ENCODE measurements around the gene CDKN2AIPNL.

The CDKN2AIPNL gene

GRCh38 chr5:134411546-134412266 lies at the start of gene CDKN2AIPNL:
TSS of gene CDKN2AIPNL (minus strand) at chr5:134411881. CDS start at chr5:134411854, 27 bp downstream.
- peak; percentile 93 for DNase-seq (ENCODE audit: low spot score)

DNA sequence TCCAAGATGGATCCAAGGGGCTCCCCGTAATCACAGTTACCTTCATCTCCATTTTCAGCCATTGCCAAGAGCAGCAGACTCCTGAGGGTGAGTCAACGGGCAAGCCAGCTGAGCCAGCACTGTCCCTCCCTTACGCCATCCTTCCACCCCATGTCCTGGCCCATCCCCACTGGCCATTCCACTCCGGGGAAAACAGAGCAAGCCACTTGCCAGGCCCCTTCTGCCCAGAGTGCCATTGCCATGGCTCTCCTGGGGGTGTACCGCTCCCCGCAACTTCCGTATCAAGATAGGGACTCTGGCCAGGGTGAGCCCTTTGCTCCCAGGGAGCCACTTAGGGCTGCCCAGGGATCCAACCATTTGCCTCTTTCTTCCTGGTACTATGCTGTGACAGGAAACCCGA lies 48.9 kb upstream of the CDKN2AIPNL start:
- DNase-seq (ENCODE audit: low spot score) = no peak

DNA sequence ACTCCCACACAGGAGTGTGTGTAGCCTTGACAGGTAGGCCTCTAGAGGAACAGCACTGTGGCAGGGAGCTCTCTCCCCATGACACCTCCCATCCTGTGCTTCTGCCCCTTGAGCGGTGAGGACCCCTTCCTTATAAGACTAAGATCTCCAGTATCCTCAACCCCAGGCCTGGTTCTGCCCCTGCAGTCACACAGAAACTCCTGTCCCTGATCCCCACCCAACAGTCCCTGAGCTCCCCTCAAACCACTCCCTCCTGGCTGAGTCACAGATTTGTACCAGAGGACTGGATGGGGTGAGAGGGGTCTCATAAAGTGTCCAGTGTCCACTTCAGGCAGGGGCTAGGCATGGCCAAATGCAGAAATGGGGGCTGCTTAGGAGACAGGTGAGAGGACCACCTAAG lies 47.8 kb upstream of the CDKN2AIPNL start:
- DNase-seq (ENCODE audit: low spot score) = no peak

DNA sequence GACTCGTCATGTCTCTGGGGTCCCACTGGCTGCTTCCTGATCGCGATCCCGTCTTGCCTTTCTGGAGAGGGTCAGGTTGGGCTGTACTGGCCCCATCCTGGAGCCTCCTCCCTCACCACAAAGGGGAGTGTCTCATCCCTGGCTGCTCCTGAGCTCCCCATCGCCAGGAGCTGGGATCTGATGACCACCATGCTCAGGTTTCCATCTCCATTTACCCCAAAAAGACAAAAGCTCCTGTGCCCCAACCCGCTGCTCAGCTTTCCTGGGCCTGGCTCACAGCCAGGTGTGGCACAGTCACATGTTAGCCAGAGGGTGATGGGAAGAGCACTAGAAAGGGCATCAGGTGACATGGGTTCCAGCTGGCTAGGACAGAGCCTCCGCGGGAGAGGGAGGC lies 47.3 kb upstream of the CDKN2AIPNL start:
- no peak for DNase-seq (ENCODE audit: low spot score)

- DNase-seq (ENCODE audit: low spot score) = no peak
These were observed 46.7 kb upstream of the CDKN2AIPNL start for GRCh38 chr5:134458234-134459009.

DNA sequence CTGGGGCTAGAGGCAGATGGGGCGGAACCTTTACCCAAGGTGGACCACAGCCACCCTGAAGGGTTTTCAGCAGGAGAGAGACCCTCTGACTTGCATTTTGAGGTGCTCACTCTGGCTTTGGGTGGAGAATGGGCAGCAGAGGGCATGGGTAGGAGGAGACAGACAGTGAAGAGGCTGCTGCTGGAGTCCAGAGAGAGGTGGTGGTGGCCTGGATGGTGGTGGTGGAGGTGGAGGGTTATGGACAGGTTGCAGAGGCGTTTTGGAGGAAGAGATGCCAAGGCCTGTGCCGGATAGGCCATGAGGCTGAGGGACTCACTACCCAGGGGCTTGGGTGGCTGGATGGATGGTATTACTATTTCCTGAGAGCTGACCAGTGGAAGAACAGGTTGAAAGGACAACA lies 46.1 kb upstream of the CDKN2AIPNL start:
- no peak for DNase-seq (ENCODE audit: low spot score)

GRCh38 chr5:134456825-134457224 lies 45.1 kb upstream of the CDKN2AIPNL start:
- no peak for DNase-seq (ENCODE audit: low spot score)

DNA sequence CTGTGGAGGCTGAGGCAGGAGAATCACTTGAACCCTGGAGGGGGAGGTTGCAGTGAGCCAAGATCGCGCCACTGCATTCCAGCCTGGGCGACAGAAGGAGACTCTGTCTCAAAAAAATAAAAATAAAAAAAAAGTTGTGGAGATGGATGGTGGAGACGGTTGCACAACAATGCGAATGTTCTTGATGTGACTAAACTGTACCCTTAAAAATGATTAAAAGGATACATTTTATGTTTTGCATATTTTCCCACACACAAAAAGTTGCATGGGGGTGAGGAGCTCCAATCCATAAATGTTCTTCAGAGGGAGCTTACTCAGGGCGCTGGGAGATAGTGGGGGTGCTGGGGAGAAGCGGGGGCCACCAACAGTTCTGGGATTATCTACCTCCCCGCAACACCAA lies 43.8 kb upstream of the CDKN2AIPNL start:
- no peak for DNase-seq (ENCODE audit: low spot score)

- no peak for DNase-seq (ENCODE audit: low spot score)
These were observed 41.3 kb upstream of the CDKN2AIPNL start for GRCh38 chr5:134453016-134453415.

DNA sequence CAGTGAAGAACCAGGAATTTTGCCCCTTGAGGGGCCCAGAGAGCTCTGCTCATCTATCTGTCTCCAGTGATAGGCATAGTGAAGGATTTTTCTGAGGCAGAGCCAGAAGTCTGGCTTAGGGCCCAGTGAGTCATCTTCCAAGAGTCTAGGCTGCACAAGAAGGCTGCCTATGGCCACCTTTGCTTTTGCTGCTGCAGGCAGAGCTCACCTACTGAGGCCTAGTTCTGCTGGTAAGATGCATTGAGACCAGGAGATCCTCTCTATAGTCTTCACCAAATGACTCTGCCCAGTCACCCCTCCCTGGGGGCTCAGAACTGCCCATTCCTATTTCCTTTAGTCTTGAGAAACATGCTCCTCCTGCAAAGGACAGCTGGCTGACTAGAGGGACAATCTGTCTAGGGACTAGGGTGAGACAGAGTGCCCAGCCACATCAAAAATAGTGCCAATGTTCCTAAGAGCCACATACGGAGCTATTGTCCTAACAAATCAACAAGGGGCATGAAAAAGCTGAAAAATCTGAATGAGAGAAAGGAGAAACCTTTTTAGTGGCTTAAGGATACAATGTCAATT lies 40.3 kb upstream of the CDKN2AIPNL start:
- DNase-seq (ENCODE audit: low spot score) = no peak

DNA sequence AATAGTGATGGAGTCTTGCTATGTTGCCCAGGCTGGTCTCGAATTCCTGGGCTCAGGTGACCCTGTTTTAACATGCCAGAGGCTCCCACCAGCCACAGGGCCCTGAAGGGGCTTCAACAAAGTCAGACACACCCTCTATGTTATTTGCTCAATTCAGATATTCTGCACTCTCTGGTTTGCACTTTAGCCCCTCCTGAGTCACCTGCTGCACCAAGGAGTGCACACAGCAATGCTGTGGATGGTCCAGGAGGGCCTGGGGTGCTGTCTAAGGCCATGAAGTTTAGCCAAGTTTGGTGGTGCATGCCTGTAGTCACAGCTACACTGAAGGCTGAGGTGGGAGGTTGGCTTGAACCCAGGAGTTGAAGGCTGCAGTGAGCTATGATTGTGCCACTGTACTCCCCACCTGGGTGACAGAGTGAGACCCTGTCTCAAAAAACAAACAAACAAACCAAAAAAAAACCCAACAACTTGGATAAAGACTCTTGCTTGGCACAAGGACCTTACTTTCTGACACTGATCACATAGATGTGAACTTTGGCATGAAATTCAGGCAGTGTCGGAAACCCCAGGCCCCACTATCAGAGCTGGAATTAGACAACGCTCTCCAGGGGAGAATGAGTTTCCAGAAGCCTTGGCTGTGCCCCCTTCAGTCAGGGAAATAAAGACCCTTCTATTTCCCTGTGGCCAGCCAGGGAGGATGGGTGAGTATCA lies 39.7 kb upstream of the CDKN2AIPNL start:
- DNase-seq (ENCODE audit: low spot score) = no peak

DNA sequence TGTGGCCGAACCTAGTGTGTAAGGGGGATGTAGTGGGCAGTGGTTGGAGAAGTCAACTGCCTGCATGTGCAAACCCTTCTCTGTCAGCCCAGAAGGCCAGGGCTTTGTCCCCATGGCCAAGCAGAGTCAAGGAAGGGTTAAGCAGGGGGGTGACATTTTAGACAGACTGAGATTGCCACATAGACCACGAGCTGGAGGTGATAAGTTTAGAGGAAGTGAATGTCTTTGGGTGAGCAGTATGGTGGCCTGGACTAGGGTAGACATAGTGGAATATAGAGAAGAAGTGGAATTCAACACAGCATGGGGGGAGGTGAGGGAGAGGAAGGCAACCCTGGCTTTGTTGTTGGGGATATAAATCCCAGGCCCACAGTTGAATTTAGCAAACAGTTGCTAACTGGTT lies 38.7 kb upstream of the CDKN2AIPNL start:
- DNase-seq (ENCODE audit: low spot score) = no peak

- no peak for DNase-seq (ENCODE audit: low spot score)
These were observed 37.5 kb upstream of the CDKN2AIPNL start for GRCh38 chr5:134449167-134449566.

DNA sequence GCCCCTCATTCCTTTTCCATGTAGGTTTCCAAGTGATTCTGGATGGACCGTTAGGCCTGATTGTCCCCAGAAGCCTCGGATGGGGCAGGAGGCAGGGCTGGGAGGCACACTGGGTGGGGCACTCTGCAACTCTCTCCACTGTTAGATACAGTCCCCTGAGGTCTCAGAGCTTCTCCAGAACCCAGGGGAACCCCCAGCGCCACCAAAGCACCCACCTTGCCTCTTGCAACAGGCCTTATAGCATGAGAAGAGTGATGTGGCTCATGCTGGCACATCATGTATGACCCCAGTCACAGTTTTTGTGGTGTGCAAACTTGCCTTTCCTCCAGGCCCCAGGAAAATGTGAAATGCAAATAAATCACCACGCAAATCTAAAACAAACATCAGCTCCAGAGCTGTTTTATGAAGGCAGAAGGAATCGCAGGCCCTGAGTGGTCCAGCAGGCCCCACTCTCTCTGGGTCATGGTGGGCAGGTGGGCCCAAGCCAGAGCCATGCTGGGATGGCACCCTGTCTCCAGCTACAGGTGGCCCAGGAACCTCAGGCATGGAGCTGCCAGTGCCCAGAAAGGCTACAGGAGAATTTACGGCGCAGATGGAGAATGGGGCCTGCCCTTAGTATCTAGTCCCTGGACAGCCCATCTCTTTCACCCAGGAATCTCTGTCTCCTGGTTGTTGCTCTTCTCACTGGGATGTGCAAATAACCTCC lies 36.3 kb upstream of the CDKN2AIPNL start:
- no peak for DNase-seq (ENCODE audit: low spot score)

DNA sequence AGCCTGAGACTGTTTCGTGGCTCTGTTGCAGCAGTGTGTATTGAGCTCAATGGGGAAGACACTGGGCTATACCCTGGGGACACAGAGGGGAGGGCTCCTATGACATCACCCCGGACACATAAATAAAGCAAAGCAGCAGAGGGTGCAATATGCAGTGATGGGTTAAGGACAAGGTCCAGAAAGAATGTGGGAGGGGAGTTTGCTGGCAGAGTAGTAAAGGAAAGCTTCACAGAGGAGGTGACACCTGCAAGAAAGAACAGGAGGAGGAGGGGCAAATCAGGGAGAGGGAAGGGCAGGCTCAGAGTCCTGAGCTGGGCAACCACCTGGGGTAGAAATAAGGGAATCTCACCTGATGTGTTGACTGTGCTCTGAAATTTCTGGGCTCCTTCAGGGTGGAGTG lies 35.3 kb upstream of the CDKN2AIPNL start:
- DNase-seq (ENCODE audit: low spot score) = peak; percentile 88

DNA sequence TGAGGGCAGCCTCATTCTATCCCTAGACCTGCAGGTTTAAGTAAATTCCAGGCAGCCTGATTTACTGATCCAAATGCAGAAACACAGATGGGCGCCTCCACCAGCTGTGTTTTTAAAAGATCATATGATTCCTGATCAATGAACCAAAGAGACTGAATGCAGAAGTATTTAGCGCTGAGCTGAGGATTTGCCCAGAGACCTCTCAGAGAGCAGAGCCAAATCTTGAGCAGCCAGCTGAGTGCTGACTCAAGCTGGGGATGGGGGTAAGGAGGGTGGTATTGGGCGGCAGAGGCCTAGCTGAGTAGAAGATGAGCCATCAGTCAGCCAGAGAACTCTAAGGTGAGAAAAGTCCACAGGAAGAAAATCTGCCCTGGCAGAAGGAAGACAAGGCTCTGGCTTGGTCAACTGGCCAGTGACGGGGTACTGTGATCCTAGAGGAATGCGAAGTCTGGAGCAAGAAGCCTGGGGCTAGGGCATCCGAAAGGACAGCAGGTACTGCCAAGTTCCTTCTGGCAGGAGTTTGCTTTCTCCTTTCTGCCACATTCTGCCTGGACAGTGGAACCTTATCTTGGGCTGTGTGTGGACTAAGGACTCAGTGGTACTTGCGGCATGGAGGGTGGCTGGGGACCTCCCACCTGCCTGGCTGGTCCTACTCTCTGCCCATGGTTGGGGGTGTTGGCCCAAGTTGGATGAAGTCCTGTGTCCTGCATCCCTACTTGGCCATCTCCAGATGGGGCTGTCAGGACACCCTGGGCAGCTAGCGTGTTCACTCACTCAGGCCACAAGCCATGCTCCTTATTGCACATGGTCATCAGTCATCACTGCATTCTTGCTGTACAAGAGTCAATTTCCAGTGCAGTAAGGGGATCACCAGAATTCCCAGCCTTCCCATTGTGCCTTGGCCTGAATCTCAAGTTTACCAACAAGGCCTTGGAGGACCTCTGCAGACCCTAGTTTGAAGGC lies 34.5 kb upstream of the CDKN2AIPNL start:
- peak; percentile 73 for DNase-seq (ENCODE audit: low spot score)

- DNase-seq (ENCODE audit: low spot score) = no peak
These were observed 33.3 kb upstream of the CDKN2AIPNL start for GRCh38 chr5:134444941-134445471.

DNA sequence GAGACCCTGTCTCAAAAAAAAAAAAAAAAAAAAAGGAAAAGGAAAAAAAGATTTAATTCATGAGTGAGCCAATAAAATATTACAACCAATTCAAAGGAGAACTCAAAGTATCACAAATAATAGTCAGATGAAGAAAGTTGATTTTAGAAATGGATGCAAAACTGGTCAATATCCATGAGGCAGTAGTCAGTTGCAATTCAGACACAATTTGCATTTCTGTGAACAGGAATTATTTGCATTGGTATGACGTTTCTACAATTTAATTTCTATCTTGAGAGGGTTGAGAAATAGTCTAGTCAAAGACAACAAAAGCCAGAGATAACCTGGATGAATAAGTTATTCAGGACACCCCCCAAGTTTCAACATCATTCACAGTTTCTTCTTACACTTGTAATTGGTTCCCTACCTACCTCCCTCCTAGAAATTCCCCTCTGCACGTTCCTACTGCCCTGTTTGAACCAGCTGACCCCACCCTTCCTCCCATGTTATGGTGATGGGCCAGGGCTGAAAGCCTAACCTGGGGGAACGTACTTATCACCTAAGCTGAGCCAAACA lies 28.6 kb upstream of the CDKN2AIPNL start:
- no peak for DNase-seq (ENCODE audit: low spot score)

GRCh38 chr5:134439210-134439654 lies 27.6 kb upstream of the CDKN2AIPNL start:
- no peak for DNase-seq (ENCODE audit: low spot score)

- no peak for DNase-seq (ENCODE audit: low spot score)
These were observed 27.0 kb upstream of the CDKN2AIPNL start for GRCh38 chr5:134438721-134439123.
